Measurements from ENCODE around the gene BNIP5.

- TF ChIP-seq CTCF (conservative IDR thresholded peaks at IDR 0.05; ENCODE audit: low read depth, low read length) (no peak), EZH2 (IDR thresholded peaks at IDR 0.05; ENCODE audit: borderline replicate concordance, low read depth, low read length, poor library complexity, severe bottlenecking) (no peak)
Observed at GRCh38 chr6:36327919-36328236, 8.8 kb downstream of the BNIP5 start.
